ENCODE data around the gene ASB4.

The ASB4 gene

DNA sequence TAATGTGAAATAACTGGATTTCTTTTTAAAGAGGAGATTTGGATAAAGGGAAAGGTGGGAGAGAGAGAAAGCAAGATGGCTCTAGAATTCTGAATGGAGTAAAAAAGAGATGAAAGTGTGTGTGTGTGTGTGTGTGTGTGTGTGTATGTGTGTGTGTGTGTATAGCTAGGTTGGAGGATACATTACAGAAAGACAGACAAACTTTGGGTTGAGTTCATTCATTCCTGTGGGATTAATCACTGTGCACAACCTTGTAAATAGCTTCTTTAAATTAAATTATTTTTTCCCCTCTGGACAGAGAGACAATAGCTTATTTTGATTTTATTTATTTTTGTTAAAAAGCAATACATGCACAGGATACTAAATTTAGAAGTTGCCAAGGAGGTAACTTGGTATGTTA is 7.5 kb downstream of the ASB4 start:
- TF ChIP-seq, protein P1, sequence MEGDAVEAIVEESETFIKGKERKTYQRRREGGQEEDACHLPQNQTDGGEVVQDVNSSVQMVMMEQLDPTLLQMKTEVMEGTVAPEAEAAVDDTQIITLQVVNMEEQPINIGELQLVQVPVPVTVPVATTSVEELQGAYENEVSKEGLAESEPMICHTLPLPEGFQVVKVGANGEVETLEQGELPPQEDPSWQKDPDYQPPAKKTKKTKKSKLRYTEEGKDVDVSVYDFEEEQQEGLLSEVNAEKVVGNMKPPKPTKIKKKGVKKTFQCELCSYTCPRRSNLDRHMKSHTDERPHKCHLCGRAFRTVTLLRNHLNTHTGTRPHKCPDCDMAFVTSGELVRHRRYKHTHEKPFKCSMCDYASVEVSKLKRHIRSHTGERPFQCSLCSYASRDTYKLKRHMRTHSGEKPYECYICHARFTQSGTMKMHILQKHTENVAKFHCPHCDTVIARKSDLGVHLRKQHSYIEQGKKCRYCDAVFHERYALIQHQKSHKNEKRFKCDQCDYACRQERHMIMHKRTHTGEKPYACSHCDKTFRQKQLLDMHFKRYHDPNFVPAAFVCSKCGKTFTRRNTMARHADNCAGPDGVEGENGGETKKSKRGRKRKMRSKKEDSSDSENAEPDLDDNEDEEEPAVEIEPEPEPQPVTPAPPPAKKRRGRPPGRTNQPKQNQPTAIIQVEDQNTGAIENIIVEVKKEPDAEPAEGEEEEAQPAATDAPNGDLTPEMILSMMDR (IDR thresholded peaks at IDR 0.05; ENCODE audit: insufficient read depth, low read length, poor library complexity, severe bottlenecking) = no peak
- no peak for TF ChIP-seq EZH2phosphoT487 (conservative IDR thresholded peaks at IDR 0.05; ENCODE audit: low read length)
- no peaks in the 10 kb centered on the region for H3K27me3 ChIP-seq (ENCODE audit: low read length)
- H3F3A ChIP-seq (ENCODE audit: insufficient read depth) = no peaks in the 10 kb centered on the region
- H2AFZ ChIP-seq (ENCODE audit: low read depth, low read length, severe bottlenecking) = no peak overlapping the region
- H3K9me2 ChIP-seq (replicated peaks; ENCODE audit: insufficient read depth, low read length) = no peaks in the 10 kb centered on the region
- no peak overlapping the region for H3K4me3 ChIP-seq (ENCODE audit: insufficient read depth, low read length, poor library complexity, severe bottlenecking)
- no peaks in the 10 kb centered on the region for H4K20me1 ChIP-seq (ENCODE audit: low read depth, low read length)
- H3K27ac ChIP-seq (ENCODE audit: low read depth, low read length) = no peak overlapping the region
- no peak overlapping the region for H3K4me2 ChIP-seq (ENCODE audit: low read depth, low read length, poor library complexity, severe bottlenecking)
- no peaks in the 10 kb centered on the region for H3K9me3 ChIP-seq (ENCODE audit: insufficient read depth, low read length)
- no peaks in the 10 kb centered on the region for H3K79me2 ChIP-seq (ENCODE audit: insufficient read depth, low read length)
- no peak overlapping the region for H3K9ac ChIP-seq (ENCODE audit: low read length)
- no peaks in the 10 kb centered on the region for H3K36me3 ChIP-seq (ENCODE audit: low read length)

DNA sequence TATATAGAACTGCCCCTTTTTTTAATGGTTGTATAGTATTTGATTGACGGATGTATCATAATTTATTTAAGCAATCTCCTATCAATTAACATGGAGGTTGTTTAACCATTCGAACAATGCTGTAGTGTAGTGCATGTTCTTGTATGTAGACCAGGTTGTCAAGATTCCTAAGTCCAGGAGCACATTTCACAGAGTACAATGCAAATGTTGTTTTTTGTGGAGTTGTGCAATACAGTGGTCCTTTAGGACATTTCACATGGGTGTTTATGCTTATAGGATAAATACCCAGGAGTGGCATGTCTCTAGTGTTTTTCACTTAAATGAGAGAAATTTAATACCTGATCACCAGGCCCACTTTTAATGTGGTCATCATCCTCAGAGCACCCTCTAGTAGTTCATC is 8.1 kb downstream of the ASB4 start:
- H3K27ac ChIP-seq (ENCODE audit: low read depth, low read length) = no peak overlapping the region

DNA sequence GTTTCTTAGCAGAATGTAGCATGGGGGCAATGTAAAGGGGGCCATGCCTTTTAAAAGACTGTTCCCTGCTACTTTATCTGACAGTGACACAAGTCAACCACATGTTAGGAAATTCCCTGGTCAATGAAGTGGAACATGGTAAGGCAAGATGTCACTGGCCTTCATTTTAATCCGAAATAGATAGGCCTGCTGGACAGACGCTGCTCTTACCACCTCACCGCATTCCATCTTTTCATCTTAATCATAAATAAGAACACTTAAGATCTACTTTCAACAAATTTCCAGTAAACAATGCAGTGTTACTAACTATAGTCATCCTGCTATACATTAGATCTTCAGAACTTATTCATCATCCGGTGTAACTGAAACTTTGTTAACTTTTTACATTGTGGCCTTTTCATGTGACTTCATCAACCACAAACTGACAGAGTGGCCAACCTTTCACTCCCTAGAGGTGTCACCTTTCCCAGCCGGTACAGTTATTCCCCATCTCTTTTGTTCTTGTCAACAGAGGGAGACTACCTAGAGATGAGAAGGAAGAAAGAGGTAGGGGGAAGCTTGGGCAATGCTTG is 15.6 kb downstream of the ASB4 start:
- no peak for TF ChIP-seq EZH2phosphoT487 (conservative IDR thresholded peaks at IDR 0.05; ENCODE audit: low read length)
- TF ChIP-seq, protein P1 (IDR thresholded peaks at IDR 0.05; ENCODE audit: insufficient read depth, low read length, poor library complexity, severe bottlenecking) = no peak
- Histone ChIP-seq H3K9me3 (ENCODE audit: insufficient read depth, low read length) (no peaks in the 10 kb centered on the region), H4K20me1 (ENCODE audit: low read depth, low read length) (no peaks in the 10 kb centered on the region), H3K9me2 (replicated peaks; ENCODE audit: insufficient read depth, low read length) (no peaks in the 10 kb centered on the region), H3K27me3 (ENCODE audit: low read length) (no peaks in the 10 kb centered on the region), H2AFZ (ENCODE audit: low read depth, low read length, severe bottlenecking) (no peak overlapping the region), H3K79me2 (ENCODE audit: insufficient read depth, low read length) (no peaks in the 10 kb centered on the region), H3K27ac (ENCODE audit: low read depth, low read length) (no peak overlapping the region), H3F3A (ENCODE audit: insufficient read depth) (no peaks in the 10 kb centered on the region), H3K4me2 (ENCODE audit: low read depth, low read length, poor library complexity, severe bottlenecking) (no peak overlapping the region), H3K36me3 (ENCODE audit: low read length) (no peaks in the 10 kb centered on the region), H3K4me3 (ENCODE audit: insufficient read depth, low read length, poor library complexity, severe bottlenecking) (no peak overlapping the region), H3K9ac (ENCODE audit: low read length) (no peak overlapping the region)

More for the DNA sequence above, 8.1 kb downstream of the ASB4 start:
- H3K4me3 ChIP-seq (ENCODE audit: insufficient read depth, low read length, poor library complexity, severe bottlenecking) = no peak overlapping the region
- no peaks in the 10 kb centered on the region for H3K9me3 ChIP-seq (ENCODE audit: insufficient read depth, low read length)
- no peak overlapping the region for H3K4me2 ChIP-seq (ENCODE audit: low read depth, low read length, poor library complexity, severe bottlenecking)
- H3K9ac ChIP-seq (ENCODE audit: low read length) = no peak overlapping the region
- H3F3A ChIP-seq (ENCODE audit: insufficient read depth) = no peaks in the 10 kb centered on the region
- no peaks in the 10 kb centered on the region for H3K36me3 ChIP-seq (ENCODE audit: low read length)
- TF ChIP-seq EZH2phosphoT487 (conservative IDR thresholded peaks at IDR 0.05; ENCODE audit: low read length) = no peak
- TF ChIP-seq, protein P1 (IDR thresholded peaks at IDR 0.05; ENCODE audit: insufficient read depth, low read length, poor library complexity, severe bottlenecking) = no peak
- no peaks in the 10 kb centered on the region for H3K9me2 ChIP-seq (replicated peaks; ENCODE audit: insufficient read depth, low read length)
- H3K79me2 ChIP-seq (ENCODE audit: insufficient read depth, low read length) = no peaks in the 10 kb centered on the region
- no peaks in the 10 kb centered on the region for H4K20me1 ChIP-seq (ENCODE audit: low read depth, low read length)
- no peak overlapping the region for H2AFZ ChIP-seq (ENCODE audit: low read depth, low read length, severe bottlenecking)
- H3K27me3 ChIP-seq (ENCODE audit: low read length) = no peaks in the 10 kb centered on the region
